Measurements from ENCODE around the gene TNFAIP1.

- TF ChIP-seq POLR2A (IDR thresholded peaks at IDR 0.05) (no peak), CTCF (IDR thresholded peaks at IDR 0.05 in 4 of 5, conservative IDR thresholded peaks at IDR 0.05 in 1 of 5) (no peak)
Measured at GRCh38 chr17:28298449-28298848, 37.1 kb upstream of the TNFAIP1 start.
